Measurements from ENCODE around the gene PHLPP1. TPM values are rescaled to one million over a fixed set of nuclear protein-coding genes. Genes with fewer than 3 reads are reported as not detected.

PHLPP1 gene
- total RNA-seq, 1 experiment from 2014 or later, result 39.9 TPM

GRCh38 chr18:62710417-62710816, 4.9 kb upstream of the PHLPP1 start:
- Histone ChIP-seq H3K4me2 (ENCODE audit: insufficient read depth, insufficient read length, low read length) (no peak overlapping the region), H3K14ac (ENCODE audit: insufficient read depth, low read length) (no peak overlapping the region), H3K23me2 (ENCODE audit: insufficient read length, low read depth, low read length, poor library complexity, severe bottlenecking) (no peaks in the 10 kb centered on the region), H3K4ac (ENCODE audit: low read depth, low read length) (no peak overlapping the region), H3K27me3 (ENCODE audit: insufficient read depth, low read length) (no peaks in the 10 kb centered on the region), H2AFZ (ENCODE audit: low read length) (no peak overlapping the region), H2BK12ac (ENCODE audit: insufficient read length, low read depth, low read length) (no peak overlapping the region), H3K18ac (ENCODE audit: insufficient read length, low read depth, low read length) (no peak overlapping the region), H3K9me3 (ENCODE audit: control insufficient read depth, low read depth, low read length) (no peaks in the 10 kb centered on the region), H3K9ac (ENCODE audit: extremely low read depth, insufficient read length, low read length) (no peak overlapping the region), H4K20me1 (ENCODE audit: control insufficient read depth, insufficient read depth, insufficient read length) (no peaks in the 10 kb centered on the region), H2BK15ac (ENCODE audit: low read depth, low read length) (no peak overlapping the region), H4K91ac (ENCODE audit: insufficient read length, low read depth, low read length) (no peak overlapping the region), H3K79me1 (ENCODE audit: insufficient read depth, low read depth, low read length, poor library complexity, severe bottlenecking) (no peaks in the 10 kb centered on the region), H3T11ph (ENCODE audit: low read length) (no peak overlapping the region), H3K27ac (ENCODE audit: insufficient read length, low read depth, low read length) (no peak overlapping the region), H3K4me1 (ENCODE audit: insufficient read depth, low read length) (no peaks in the 10 kb centered on the region), H2BK5ac (ENCODE audit: insufficient read length, low read length) (no peak overlapping the region), H2BK20ac (ENCODE audit: low read depth, low read length, poor library complexity, severe bottlenecking) (no peak overlapping the region), H2BK120ac (ENCODE audit: low read depth, low read length, poor library complexity, severe bottlenecking) (no peak overlapping the region), H4K5ac (ENCODE audit: insufficient read length, low read depth, low read length) (no peak overlapping the region), H3K23ac (ENCODE audit: insufficient read length, low read depth, low read length) (no peak overlapping the region), H3K56ac (ENCODE audit: insufficient read length, low read depth, low read length) (no peak overlapping the region), H4K8ac (replicated peaks; ENCODE audit: insufficient read length, low read depth, low read length) (no peak overlapping the region), H2AK5ac (ENCODE audit: insufficient read length, low read length) (no peak overlapping the region), H3K79me2 (ENCODE audit: insufficient read depth, low read length) (no peaks in the 10 kb centered on the region)
- Mint-ChIP-seq H3K27me3 (ENCODE audit: low read depth) (no peaks in the 10 kb centered on the region), H3K27ac (no peak overlapping the region), H3K4me3 (no peak overlapping the region), H3K9me3 (no peaks in the 10 kb centered on the region), H3K36me3 (ENCODE audit: insufficient read depth in 1 of 3, low read depth in 3 of 3) (no peaks in the 10 kb centered on the region), H3K4me1 (peaks cover 13 to 15% of the 10 kb centered on the region in 2 experiments)
- no peak for DNase-seq
- no peak for TF ChIP-seq CTCF (conservative IDR thresholded peaks at IDR 0.05)

Data from H9 (cell line).